ENCODE measurements around the gene TSC22D3. TPM values are rescaled to one million over a fixed set of nuclear protein-coding genes. Genes with fewer than 3 reads are reported as not detected.

The TSC22D3 gene
- total and polyA plus RNA-seq, 12 donors: 132 to 474 (median 298) TPM

DNA sequence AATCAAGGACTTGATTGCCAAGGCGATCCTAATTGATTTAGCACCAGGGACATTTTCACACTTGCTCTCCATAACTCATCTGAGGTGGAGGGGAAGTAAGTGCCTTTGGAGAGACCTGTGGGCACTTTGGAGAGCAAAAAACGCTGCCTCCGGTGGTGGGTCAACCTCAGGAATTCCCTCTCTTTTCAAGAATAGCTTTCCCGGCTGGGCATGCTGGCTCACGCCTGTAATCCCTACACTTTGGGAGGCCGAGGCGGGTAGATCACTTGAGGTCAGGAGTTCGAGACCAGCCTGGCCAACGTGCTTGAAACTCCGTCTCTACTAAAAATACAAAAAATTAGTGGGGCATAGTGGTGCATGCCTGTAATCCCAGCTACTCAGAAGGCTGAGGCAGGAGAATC is 98.1 kb downstream of the TSC22D3 start:
- H3K27me3 ChIP-seq: no peaks in the 10 kb centered on the region
- WGBS, 4 donors: 47 to 65% (median 49%) methylated on average over 5 to 10 of the region's 10 CpGs
- no peak for TF ChIP-seq POLR2A (IDR thresholded peaks at IDR 0.05)
- TF ChIP-seq, protein P1, sequence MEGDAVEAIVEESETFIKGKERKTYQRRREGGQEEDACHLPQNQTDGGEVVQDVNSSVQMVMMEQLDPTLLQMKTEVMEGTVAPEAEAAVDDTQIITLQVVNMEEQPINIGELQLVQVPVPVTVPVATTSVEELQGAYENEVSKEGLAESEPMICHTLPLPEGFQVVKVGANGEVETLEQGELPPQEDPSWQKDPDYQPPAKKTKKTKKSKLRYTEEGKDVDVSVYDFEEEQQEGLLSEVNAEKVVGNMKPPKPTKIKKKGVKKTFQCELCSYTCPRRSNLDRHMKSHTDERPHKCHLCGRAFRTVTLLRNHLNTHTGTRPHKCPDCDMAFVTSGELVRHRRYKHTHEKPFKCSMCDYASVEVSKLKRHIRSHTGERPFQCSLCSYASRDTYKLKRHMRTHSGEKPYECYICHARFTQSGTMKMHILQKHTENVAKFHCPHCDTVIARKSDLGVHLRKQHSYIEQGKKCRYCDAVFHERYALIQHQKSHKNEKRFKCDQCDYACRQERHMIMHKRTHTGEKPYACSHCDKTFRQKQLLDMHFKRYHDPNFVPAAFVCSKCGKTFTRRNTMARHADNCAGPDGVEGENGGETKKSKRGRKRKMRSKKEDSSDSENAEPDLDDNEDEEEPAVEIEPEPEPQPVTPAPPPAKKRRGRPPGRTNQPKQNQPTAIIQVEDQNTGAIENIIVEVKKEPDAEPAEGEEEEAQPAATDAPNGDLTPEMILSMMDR (IDR thresholded peaks at IDR 0.05): no peak
- no peak for DNase-seq
- no peaks in the 10 kb centered on the region for H3K36me3 ChIP-seq (replicated peaks in 1 of 2)
- H3K27ac ChIP-seq: peak overlapping the region; percentile 64 to 96 (median 77)
- H3K4me1 ChIP-seq (replicated peaks in 1 of 2): peaks cover 0 to 30% of the 10 kb centered on the region in 2 donors
- no peak overlapping the region for H3K4me3 ChIP-seq
- no peaks in the 10 kb centered on the region for H3K9me3 ChIP-seq (replicated peaks in 1 of 3)
- intact Hi-C loops (cut with DNase I): loop anchor here (5.0 to 10.0 kb wide), 2 partner anchors 40 to 97 kb away; partner anchors contain the start of genes NCBP2L (in 1 of the 2) and TSC22D3 (in 1 of the 2)

DNA sequence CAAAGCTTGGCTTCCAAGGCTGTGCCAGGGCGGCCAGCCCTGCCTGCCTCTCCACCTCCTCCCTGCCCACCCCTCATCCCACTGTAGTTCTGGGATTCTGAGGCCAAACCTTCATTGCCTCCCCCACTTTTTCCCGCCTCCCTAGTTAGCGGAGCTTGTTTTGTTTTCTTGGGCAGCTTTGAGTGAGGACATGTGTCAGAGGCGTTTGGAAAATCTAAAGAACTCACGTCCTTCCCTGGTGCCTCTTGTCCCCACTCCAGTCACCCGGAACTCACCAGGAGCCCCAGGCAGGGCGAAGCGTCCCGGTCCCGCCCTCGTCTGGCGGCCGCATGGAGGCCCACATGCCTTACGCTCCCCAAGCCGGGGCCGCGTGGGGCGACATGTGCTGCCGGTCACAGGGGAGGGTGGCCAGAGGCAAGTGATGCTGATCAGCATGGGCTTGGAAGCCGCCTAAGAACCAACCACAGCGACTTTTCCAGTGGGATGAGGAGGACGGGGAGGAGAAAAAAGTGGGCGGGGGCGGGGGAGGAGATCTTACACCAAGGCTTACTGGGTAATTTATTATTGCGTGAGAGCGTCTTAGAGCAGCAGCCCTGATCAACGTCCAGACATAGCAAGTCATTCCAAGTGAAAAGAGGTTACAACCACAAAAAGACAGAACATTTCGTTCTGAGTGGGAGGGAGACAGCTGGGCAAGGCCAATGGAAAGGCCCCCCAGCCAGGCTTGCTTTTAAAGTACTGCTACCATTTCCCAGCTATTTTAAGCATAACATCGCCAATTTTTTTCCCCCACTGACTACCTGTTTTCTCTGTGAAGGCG is 98.8 kb downstream of the TSC22D3 start:
- Histone ChIP-seq H3K9me3 (replicated peaks in 1 of 3) (no peaks in the 10 kb centered on the region), H3K27ac (peak overlapping the region; percentile 72 to 96 (median 77)), H3K27me3 (no peaks in the 10 kb centered on the region), H3K36me3 (replicated peaks in 1 of 2) (no peaks in the 10 kb centered on the region), H3K4me1 (replicated peaks in 1 of 2) (peaks cover 0 to 29% of the 10 kb centered on the region in 2 donors), H3K4me3 (peak overlapping the region in 2 of 4 donors; percentile 9 to 48)
- TF ChIP-seq, protein P1 (IDR thresholded peaks at IDR 0.05): no peak
- peak; percentile 42 to 61 for TF ChIP-seq POLR2A (IDR thresholded peaks at IDR 0.05)
- peak; percentile 80 to 94 (median 91) for DNase-seq
- intact Hi-C loops (cut with DNase I): loop anchor here (5.0 to 10.0 kb wide), 2 partner anchors 41 to 98 kb away; partner anchors contain the start of genes NCBP2L (in 1 of the 2) and TSC22D3 (in 1 of the 2)
- 4 to 36% (median 19%) methylated on average over 9 to 30 of the region's 30 CpGs for WGBS, 4 donors

DNA sequence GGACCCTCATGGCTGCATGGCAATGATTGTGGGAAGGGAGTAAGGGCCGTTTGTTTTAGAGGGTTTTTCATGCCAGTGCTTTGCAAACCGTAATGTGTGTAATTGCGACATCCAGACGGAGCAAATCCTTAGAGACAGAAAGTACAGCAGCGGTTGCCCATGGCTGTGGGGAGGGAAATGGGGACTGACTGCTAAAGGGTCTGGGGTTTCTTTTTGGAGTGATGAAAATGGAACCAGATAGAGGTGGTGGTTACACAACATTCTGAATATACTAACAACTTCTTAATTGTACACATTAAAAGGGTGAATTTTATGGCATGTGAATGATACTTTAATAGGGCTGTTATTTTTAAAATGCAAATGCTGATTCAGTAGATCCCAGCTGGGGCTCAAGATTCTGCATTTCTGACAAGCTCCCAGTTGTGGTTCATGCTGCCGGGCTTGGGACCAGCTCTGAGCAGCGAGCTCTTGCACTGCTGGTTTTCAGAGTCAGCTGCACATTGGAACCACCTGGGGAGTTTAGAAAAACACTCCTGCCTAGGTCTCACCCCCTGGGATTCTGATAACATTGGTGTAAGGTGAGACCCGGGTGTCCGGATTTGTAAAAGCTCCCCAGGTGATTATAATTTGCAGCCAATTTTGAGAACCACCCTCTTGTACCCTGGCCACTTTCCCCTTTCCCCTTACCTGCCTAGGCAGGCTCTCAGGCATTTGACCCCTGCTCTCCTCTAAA is 99.6 kb downstream of the TSC22D3 start:
- no peak for TF ChIP-seq POLR2A (IDR thresholded peaks at IDR 0.05)
- TF ChIP-seq, protein P1 (IDR thresholded peaks at IDR 0.05): no peak
- Histone ChIP-seq H3K4me3 (peak overlapping the region in 2 of 4 donors; percentile 9 to 48), H3K4me1 (replicated peaks in 1 of 2) (peaks cover 0 to 29% of the 10 kb centered on the region in 2 donors), H3K36me3 (replicated peaks in 1 of 2) (no peaks in the 10 kb centered on the region), H3K9me3 (replicated peaks in 1 of 3) (no peaks in the 10 kb centered on the region), H3K27ac (peak overlapping the region; percentile 72 to 96 (median 77)), H3K27me3 (no peaks in the 10 kb centered on the region)
- DNase-seq: peak in 6 of 7 donors; percentile 40 to 67 (median 46)
- 8 to 37% (median 24%) methylated on average over 8 to 9 of the region's 9 CpGs for WGBS, 4 donors
- intact Hi-C loops (cut with DNase I): loop anchor here (5.0 to 10.0 kb wide), 2 partner anchors 41 to 99 kb away; partner anchors contain the start of genes NCBP2L (in 1 of the 2) and TSC22D3 (in 1 of the 2)

DNA sequence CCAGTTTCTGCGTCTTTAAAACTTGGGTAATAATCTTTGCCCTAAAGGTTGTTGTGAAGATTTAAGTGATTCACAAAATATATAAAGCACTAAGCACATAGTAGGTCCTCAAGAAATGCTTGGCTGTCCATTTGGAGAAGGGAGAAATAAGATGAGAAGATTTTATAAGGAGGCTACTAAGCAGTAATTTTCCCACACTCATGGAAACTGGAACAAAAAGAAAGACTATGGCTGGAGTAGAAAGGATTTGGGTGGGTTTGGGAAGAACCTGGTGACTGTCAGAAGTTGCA is 100.3 kb downstream of the TSC22D3 start:
- Histone ChIP-seq H3K4me3 (peak overlapping the region in 1 of 4 donors; percentile 48), H3K4me1 (replicated peaks in 1 of 2) (peaks cover 0 to 29% of the 10 kb centered on the region in 2 donors), H3K9me3 (replicated peaks in 1 of 3) (no peaks in the 10 kb centered on the region), H3K27ac (peak overlapping the region; percentile 33 to 96 (median 77)), H3K27me3 (no peaks in the 10 kb centered on the region), H3K36me3 (replicated peaks in 1 of 2) (no peaks in the 10 kb centered on the region)
- 61 to 90% (median 72%) methylated on average over 1 of the region's 1 CpG for WGBS, 4 donors
- TF ChIP-seq POLR2A (IDR thresholded peaks at IDR 0.05): no peak
- TF ChIP-seq, protein P1 (IDR thresholded peaks at IDR 0.05): no peak
- intact Hi-C loops (cut with DNase I): loop anchor here (5.0 to 10.0 kb wide), 2 partner anchors 42 to 99 kb away; partner anchors contain the start of genes NCBP2L (in 1 of the 2) and TSC22D3 (in 1 of the 2)
- DNase-seq: no peak
